GM19468 (cell line): ENCODE measurements around the gene INTS1.

Source experiments
- ATAC-seq: cut with Tn5 transposase; IDR thresholded peaks from one replicate; pipeline ENCODE4 v1.9.1; 2021; ENCODE audit warnings: mild to moderate bottlenecking, moderate library complexity, moderate number of reproducible peaks; ENCODE audit not compliant: unreplicated experiment; ENCODE audit errors: extremely low read depth

Gene INTS1

DNA sequence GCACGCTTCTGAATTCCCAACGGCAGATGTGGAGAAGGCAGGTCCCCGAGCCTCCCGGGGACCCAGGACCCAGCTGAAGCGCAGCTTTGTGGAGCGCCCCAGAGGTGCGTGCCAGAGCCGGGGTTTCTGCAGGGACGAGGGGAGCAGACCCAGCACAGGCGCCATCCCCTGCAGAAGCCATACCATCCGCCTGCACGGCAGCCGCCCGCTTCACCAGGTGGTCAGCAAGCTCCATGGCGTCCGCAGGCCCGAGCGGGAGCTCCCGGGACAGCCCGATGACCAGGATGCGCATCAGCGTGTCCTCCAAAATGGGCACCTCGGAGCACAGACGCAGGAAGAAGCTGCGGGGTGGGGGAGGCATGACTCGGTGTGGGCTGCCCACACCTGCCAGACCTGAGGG is 10.6 kb downstream of the INTS1 start:
- ATAC-seq: no peak

GRCh38 chr7:1493129-1493528 is 11.1 kb downstream of the INTS1 start:
- ATAC-seq: no peak

DNA sequence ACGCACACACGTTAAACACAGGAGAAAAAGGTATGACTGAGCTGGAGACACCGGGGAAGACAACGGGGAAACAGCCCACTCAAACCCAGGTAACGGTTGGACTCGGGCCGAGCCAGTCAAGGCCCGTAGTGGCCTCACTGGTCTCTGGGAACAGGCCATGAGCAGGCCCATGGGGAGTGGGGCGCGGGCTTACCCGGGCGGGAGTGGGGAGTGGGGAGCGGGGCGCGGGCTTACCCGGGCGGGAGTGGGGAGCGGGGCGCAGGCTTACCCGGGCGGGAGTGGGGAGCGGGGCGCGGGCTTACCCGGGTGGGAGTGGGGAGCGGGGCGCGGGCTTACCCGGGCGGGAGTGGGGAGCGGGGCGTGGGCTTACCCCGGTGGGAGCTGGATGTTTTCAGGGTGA is 11.5 kb downstream of the INTS1 start:
- ATAC-seq: no peak

- ATAC-seq: no peak
Observed at GRCh38 chr7:1492221-1492620, 12.0 kb downstream of the INTS1 start.

GRCh38 chr7:1490837-1491236 is 13.4 kb downstream of the INTS1 start:
- ATAC-seq: no peak

DNA sequence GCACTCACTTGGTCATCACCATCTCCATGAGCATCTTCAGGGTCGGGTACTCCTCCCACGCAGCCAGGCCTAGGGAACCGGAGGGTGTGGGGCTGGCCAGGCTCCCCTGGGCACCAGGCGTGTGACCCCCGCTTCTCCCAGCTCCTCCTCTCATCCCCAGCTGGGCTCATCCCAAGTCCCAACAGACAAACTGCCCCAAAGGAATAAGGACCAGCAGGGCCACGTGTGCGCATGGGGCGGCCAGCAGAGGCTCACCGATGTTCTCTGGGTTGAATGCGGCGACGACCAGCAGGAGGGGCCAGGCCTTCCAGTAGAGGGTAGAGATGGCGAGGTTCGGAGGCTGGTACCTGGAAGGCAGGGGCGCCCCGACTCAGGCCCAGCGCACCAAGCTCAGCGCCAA is 14.9 kb downstream of the INTS1 start:
- no peak for ATAC-seq

GRCh38 chr7:1488016-1488415 is 16.2 kb downstream of the INTS1 start:
- ATAC-seq: no peak

DNA sequence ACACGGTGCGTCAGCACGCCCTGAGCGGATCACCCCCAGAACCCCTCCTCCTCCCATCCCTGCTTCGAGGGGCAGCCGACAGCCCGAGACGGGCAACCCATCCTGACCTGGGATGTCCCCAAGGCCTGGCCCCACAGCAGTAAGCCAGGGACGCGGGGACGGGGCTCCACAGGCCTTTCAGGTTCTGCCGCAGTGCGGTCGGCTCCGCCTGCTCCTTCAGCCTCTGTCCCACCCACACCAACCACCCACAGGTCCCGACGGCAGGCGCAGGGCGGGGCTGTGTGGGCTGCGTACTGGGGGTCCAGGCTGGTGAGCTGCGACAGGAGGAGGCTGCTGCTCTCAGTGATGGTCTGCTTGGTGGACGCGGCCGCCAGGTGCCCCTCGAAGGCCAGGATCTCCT is 16.7 kb downstream of the INTS1 start:
- ATAC-seq: no peak

DNA sequence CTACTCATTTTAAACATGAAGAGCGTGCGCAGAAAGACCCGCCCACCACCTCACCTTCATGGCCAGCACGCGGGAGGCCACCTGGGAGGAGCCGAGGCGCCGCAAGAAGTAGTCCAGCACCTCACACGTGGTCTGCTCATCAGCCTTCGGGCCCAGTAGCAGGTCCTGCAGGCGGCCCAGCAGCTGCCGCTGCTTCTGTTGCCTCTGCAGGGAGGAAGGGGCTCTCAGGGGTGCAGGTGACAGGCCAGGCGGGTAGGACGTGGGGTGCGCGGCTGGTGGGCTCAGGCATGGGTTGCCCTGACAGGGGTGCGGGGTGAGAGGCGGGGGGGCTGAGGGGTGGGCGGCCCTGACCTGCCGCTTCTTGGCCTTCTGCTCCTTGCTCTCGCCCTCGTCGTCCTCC is 17.6 kb downstream of the INTS1 start:
- ATAC-seq: no peak

DNA sequence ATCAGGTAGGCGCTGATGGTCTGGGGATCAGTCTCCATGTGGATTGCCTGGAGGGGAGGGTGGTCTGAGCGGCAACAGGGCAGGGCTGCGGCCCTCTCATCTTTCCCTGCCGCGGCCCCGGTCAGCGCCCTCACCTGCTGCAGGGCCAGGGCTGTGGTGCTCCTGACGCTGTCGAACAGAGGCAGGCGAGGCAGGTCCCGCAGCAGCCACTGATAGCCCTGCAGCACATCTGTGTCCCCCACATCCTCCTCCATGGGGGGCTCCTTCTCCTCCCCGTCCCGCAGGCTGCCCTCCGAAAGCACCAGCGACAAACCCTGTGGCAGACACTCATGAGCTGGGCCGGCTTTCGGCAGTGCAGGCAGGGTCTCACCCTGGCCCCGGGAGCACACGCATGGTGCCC is 19.0 kb downstream of the INTS1 start:
- ATAC-seq: no peak

DNA sequence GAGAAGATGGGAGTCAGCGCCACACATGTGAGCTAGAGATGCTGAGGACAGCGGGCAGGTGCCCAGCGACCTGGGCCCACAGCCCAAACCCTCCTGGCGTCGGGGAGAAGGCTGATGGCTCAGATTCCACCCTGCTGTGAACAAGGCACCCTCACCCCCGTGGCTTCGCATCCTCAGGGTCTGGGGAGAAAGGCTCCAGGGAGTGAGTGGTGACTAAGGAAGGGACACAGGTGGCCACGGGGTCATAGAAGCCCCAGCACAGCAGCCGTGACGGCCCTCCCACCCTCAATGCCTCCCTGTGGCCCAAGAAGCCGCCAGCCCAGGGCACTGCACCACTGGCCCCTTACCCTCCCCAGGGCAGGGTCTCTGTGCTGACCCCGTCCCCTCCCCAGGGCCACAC is 19.6 kb downstream of the INTS1 start:
- no peak for ATAC-seq

- ATAC-seq: no peak
Observed at GRCh38 chr7:1483536-1484505, 20.4 kb downstream of the INTS1 start.

DNA sequence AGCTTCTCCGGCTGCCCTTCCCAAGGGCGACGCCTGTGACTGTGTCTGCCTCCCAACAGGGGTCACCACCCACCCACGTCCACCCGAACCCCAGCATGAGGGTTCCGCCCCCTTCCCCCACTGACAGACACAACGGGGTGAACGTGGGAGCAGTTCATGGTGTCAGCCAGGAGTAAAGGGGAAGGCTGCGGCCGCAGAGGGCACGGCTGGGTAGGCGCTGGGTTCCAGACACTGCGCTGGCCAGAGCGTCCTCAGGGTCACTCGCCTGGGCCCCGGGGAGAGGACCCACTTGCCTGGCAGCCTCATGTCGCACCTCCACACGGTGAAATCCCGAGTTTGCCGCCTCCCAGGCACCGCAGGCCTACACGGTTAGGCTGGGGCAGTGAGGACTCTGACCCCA is 21.1 kb downstream of the INTS1 start:
- ATAC-seq: no peak

DNA sequence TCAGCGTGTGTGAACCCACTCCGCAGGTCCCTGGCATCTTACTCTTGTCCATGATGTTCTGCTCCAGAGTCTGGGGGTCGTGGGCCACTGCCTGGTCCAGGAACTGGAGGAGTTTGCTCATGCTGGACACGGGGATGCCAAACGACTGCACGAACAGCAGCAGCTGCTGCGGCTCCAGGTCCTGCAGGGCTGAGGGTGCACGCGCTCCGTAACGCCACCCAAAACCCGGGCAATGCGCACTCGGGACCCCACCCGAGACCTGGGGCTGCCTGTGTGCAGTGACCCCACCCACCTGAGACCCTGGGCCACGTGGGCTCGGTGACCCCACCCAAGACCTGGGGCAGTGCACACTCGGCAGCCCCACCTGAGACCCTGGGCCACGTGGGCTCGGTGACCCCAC is 22.9 kb downstream of the INTS1 start:
- ATAC-seq: no peak

- ATAC-seq: no peak
Observed at GRCh38 chr7:1480670-1481069, 23.5 kb downstream of the INTS1 start.

- ATAC-seq: no peak
Observed at GRCh38 chr7:1479287-1479686, 24.9 kb downstream of the INTS1 start.

DNA sequence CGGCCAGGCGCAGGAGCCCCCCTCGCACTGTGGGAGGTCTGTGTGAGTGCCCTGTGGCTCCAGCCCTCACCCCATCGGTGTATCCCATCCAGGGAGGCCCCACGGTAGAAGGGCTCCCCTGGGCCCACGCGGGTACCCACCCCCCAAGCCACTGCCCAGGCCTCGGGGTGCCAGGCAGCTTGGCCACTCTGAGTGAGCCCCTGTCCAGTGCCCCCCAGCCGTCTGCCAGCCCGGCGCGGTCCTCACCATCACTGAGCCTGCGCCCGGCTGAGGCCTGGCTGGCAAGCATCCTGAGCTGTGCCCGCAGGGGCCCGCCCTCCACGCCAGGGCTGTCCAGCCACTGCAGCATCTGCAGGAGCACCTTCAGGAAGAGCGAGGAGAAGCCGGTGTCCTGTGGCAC is 25.7 kb downstream of the INTS1 start:
- no peak for ATAC-seq

- ATAC-seq: no peak
Observed at GRCh38 chr7:1476859-1477258, 27.3 kb downstream of the INTS1 start.

- ATAC-seq: no peak
Observed at GRCh38 chr7:1475991-1476390, 28.2 kb downstream of the INTS1 start.

GRCh38 chr7:1475393-1475792 is 28.8 kb downstream of the INTS1 start:
- no peak for ATAC-seq

DNA sequence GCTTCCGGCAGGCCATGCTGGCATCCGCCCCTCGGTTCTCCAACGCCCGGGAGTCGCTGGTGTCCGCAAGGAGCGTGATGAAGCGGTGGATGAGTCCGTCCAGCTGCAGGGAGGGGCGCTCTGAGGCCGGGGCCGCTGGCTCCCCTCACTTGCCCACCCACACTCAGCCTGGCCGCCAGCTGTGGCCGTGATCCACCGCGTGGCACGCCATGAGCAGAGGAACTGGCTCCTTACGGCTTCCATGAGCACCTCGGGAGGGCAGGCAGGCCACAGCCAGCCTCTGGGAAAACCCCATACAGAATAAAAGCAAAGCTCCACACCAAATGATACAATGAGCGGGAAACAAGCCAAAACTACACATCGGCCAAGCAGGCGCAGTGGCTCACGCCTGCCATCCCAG is 29.5 kb downstream of the INTS1 start:
- ATAC-seq: no peak

GRCh38 chr7:1473864-1474512 is 30.2 kb downstream of the INTS1 start:
- no peak for ATAC-seq
